ENCODE measurements around the gene NFIB. TPM values are rescaled to one million over a fixed set of nuclear protein-coding genes. Genes with fewer than 3 reads are reported as not detected.

NFIB gene
- total and polyA plus RNA-seq, 10 of the 15 experiments (the other 5 are each of a cell fraction or from before 2014, with no cell fraction given): under 0.01 to 0.19 (median 0.05) TPM; not detected in 3

GRCh38 chr9:14157191-14157590, 156.8 kb downstream of the NFIB start:
- no peak overlapping the region for H3K9ac ChIP-seq (ENCODE audit: control insufficient read depth, insufficient read depth, low read length)
- CTCF ChIA-PET: no interaction called here
- DNase-seq (ENCODE audit: low read depth, low spot score): no peak
- intact Hi-C loops (cut with micrococcal nuclease; ENCODE audit: unreplicated experiment): no loop called here
- SMC1A ChIA-PET (ENCODE audit: uncharacterized antibody, unreplicated experiment): no interaction called here
- H3K27me3 ChIP-seq (replicated peaks in 1 of 2; ENCODE audit: control insufficient read depth in 2 of 2, insufficient read depth in 2 of 2, low read length in 1 of 2): no peaks in the 10 kb centered on the region; a peak in 1 of 4 replicates
- H3K36me3 ChIP-seq (ENCODE audit: control insufficient read depth in 2 of 2, insufficient read depth in 2 of 2, low read length in 1 of 2): no peaks in the 10 kb centered on the region
- no peak overlapping the region for H3K4me3 ChIP-seq
- no peak for TF ChIP-seq FOS (IDR thresholded peaks at IDR 0.05; ENCODE audit: borderline replicate concordance, extremely low read depth, insufficient read length)
- TF ChIP-seq USF1 (IDR thresholded peaks at IDR 0.05; ENCODE audit: borderline replicate concordance, extremely low read length, insufficient read depth, low read depth, low read length): no peak
- TF ChIP-seq MTA2 (IDR thresholded peaks at IDR 0.05; ENCODE audit: low read depth): no peak
- no peak for TF ChIP-seq HDAC2 (IDR thresholded peaks at IDR 0.05)
- TF ChIP-seq IRF4 (IDR thresholded peaks at IDR 0.05; ENCODE audit: low read depth, low read length): no peak
- TF ChIP-seq ZNF592 (IDR thresholded peaks at IDR 0.05): no peak
- WGBS (ENCODE audit: insufficient coverage, insufficient replicate concordance, low lambda C conversion rate, missing lambda C conversion rate): 85% methylated on average over 4 of the region's 4 CpGs
- no peaks in the 10 kb centered on the region for H4K20me1 ChIP-seq (ENCODE audit: control insufficient read depth, insufficient read depth)
- H3K4me2 ChIP-seq (ENCODE audit: control insufficient read depth, insufficient read depth): no peak overlapping the region
- H3K27ac ChIP-seq (ENCODE audit: control insufficient read depth, insufficient read depth): no peak overlapping the region
- no peak for ATAC-seq
- POLR2A ChIA-PET: no interaction called here
- in situ Hi-C loops (cut with MboI): no loop called here
- RAD21 ChIA-PET (ENCODE audit: unreplicated experiment): no interaction called here
- BruUV-seq (replicated peaks): no TSS peak
- peaks cover 4% of the 10 kb centered on the region for H3K4me1 ChIP-seq (ENCODE audit: control insufficient read depth, insufficient read depth, low read length)
- H3K9me3 ChIP-seq (replicated peaks; ENCODE audit: control insufficient read depth, insufficient read depth, low read length): no peaks in the 10 kb centered on the region
- no peaks in the 10 kb centered on the region for H3K79me2 ChIP-seq (ENCODE audit: control insufficient read depth, insufficient read depth, low read length)
- H2AFZ ChIP-seq (ENCODE audit: control insufficient read depth, low read depth, low read length): no peak overlapping the region
- no peak for FAIRE-seq

Data from GM12878 (cell line).